ENCODE results near the gene AGAP3.

GRCh38 chr7:151122796-151123157, 36.5 kb downstream of the AGAP3 start:
- TF ChIP-seq POLR2A (IDR thresholded peaks at IDR 0.05; ENCODE audit: low read length), result no peak
- no peak for TF ChIP-seq GATA1 (IDR thresholded peaks at IDR 0.05; ENCODE audit: low read depth, low read length)

Data from erythroblast (primary cell).